Lower leg skin (tissue), 4 donors: ENCODE results near the gene MTF2. TPM values are rescaled to one million over a fixed set of nuclear protein-coding genes. Genes with fewer than 3 reads are reported as not detected.

Experiments
- DNase-seq, 2 donors: peaks; one replicate each; pipeline ENCODE4 v3.0.0-alpha.2; 2019; ENCODE audit warnings: low spot score in 2 of 2
- H3K4me3 ChIP-seq: fragments of 200-600 bp; sonication (generic); 2 replicates; pipeline ENCODE4 v1.5.1; 2017; ENCODE audit warnings: mild to moderate bottlenecking, low read depth; ENCODE audit not compliant: poor library complexity, severe bottlenecking
- CTCF ChIP-seq, 3 donors: fragments of 450-650 bp; IDR thresholded peaks; one replicate each; pipeline ENCODE4 v1.5.1; 2016; ENCODE audit warnings: antibody characterized with exemption in 3 of 3, mild to moderate bottlenecking in 3 of 3, moderate library complexity in 2 of 3
- POLR2A ChIP-seq, 2 donors: fragments of 450-650 bp; IDR thresholded peaks; one replicate each; pipeline ENCODE4 v1.6.1; 2016 to 2017; ENCODE audit warnings: antibody characterized with exemption in 2 of 2, mild to moderate bottlenecking in 1 of 2, moderate library complexity in 1 of 2
- WGBS, 2 donors: methylation state at CpG; one replicate each; pipeline ENCODE4 v1.1.5; 2018; 5-methylcytosine and 5-hydroxymethylcytosine counted together
- intact Hi-C: fragments of 100-400 bp; cut with DNase I; formaldehyde crosslinking; loops from one replicate; pipeline ENCODE4 v1.15.0; 2023; ENCODE audit warnings: low total_unique reads
- total RNA-seq, 4 donors: library from RNA; depleted of rRNA; stranded (reverse); fragments of >200 nt; gene quantifications; one replicate each; pipeline ENCODE4 v1.1.0, GENCODE V29; 2016

The MTF2 gene
- total RNA-seq, 4 donors from 2014 or later: 10.2 to 21.8 (median 16.0) TPM

- TF ChIP-seq CTCF (IDR thresholded peaks at IDR 0.05) (no peak), POLR2A (IDR thresholded peaks at IDR 0.05) (no peak)
- WGBS, 2 donors: 73 to 83% methylated on average over 1 of the region's 1 CpG
- no peak overlapping the region for H3K4me3 ChIP-seq
- no peak for DNase-seq
- intact Hi-C loops: no loop called here
Observed at GRCh38 chr1:93140106-93140505, 61.0 kb downstream of the MTF2 start.

- no peak for TF ChIP-seq POLR2A (IDR thresholded peaks at IDR 0.05)
- no peak for TF ChIP-seq CTCF (IDR thresholded peaks at IDR 0.05)
- no peak overlapping the region for H3K4me3 ChIP-seq
- intact Hi-C loops: no loop called here
- 84 to 85% methylated on average over 2 of the region's 2 CpGs for WGBS, 2 donors
- no peak for DNase-seq
Observed at GRCh38 chr1:93142161-93142560, 63.1 kb downstream of the MTF2 start.

GRCh38 chr1:93143136-93143535, 64.1 kb downstream of the MTF2 start:
- WGBS, 2 donors: 33 to 37% methylated on average over 1 of the region's 1 CpG
- intact Hi-C loops: no loop called here
- H3K4me3 ChIP-seq: no peak overlapping the region
- TF ChIP-seq CTCF (IDR thresholded peaks at IDR 0.05) (no peak), POLR2A (IDR thresholded peaks at IDR 0.05) (no peak)
- no peak for DNase-seq

GRCh38 chr1:93143769-93144168, 64.7 kb downstream of the MTF2 start:
- WGBS, 2 donors: 98% methylated on average over 4 of the region's 4 CpGs
- H3K4me3 ChIP-seq: no peak overlapping the region
- DNase-seq: no peak
- TF ChIP-seq CTCF (IDR thresholded peaks at IDR 0.05): no peak
- TF ChIP-seq POLR2A (IDR thresholded peaks at IDR 0.05): no peak
- intact Hi-C loops: no loop called here

GRCh38 chr1:93148001-93148400, 68.9 kb downstream of the MTF2 start:
- DNase-seq: no peak
- TF ChIP-seq CTCF (IDR thresholded peaks at IDR 0.05) (no peak), POLR2A (IDR thresholded peaks at IDR 0.05) (no peak)
- intact Hi-C loops: no loop called here

GRCh38 chr1:93150729-93151128, 71.6 kb downstream of the MTF2 start:
- WGBS, 2 donors: 30 to 43% methylated on average over 1 of the region's 1 CpG
- H3K4me3 ChIP-seq: no peak overlapping the region
- TF ChIP-seq POLR2A (IDR thresholded peaks at IDR 0.05) (no peak), CTCF (IDR thresholded peaks at IDR 0.05) (no peak)
- DNase-seq: no peak
- intact Hi-C loops: no loop called here

More at GRCh38 chr1:93148001-93148400, 68.9 kb downstream of the MTF2 start:
- 55 to 57% methylated on average over 7 of the region's 7 CpGs for WGBS, 2 donors
- H3K4me3 ChIP-seq: no peak overlapping the region
